A673 (cell line): Measurements from ENCODE around the gene MGARP. TPM values are rescaled to one million over a fixed set of nuclear protein-coding genes. Genes with fewer than 3 reads are reported as not detected.
"Not testable (repeated sequence)": the region's sequence is repeated elsewhere in the genome, so short reads cannot be mapped to it uniquely, and the experiment has no call there.

ENCODE experiments used
- BruUV-seq: library from RNA; stranded (reverse); fragments of 400-500 nt; replicated peaks from 2 replicates; lab custom pipeline; 2021; lab: Mats Ljungman, UMichigan
- CTCF ChIA-PET: fragments of 300-600 bp; sonication (Branson Sonifier 250); formaldehyde crosslinking; loops from one replicate; lab custom pipeline; 2022; ENCODE audit warnings: antibody characterized with exemption; lab: Charles Lee
- POLR2A ChIA-PET: fragments of 300-600 bp; sonication (Branson Sonifier 250); formaldehyde crosslinking; loops from one replicate; lab custom pipeline; 2022; ENCODE audit warnings: antibody characterized with exemption; ENCODE audit not compliant: low non-redundant PET; lab: Charles Lee
- DNase-seq: peaks from one replicate; pipeline ENCODE4 v3.0.0-alpha.2; 2015; ENCODE audit warnings: low spot score
- H3K27ac ChIP-seq: fragments of 200-600 bp; sonication (generic); 2 replicates; pipeline ENCODE4 v1.5.1; 2016; ENCODE audit warnings: mixed run types, low read depth, mild to moderate bottlenecking, mixed read lengths, antibody characterized with exemption, low read length; ENCODE audit not compliant: poor library complexity, severe bottlenecking
- H3K27me3 ChIP-seq: fragments of 200-600 bp; sonication (generic); replicated peaks from 2 replicates; pipeline ENCODE4 v1.6.1; 2017; ENCODE audit warnings: mixed run types, low read depth, mild to moderate bottlenecking, mixed read lengths, antibody characterized with exemption, low read length; ENCODE audit not compliant: insufficient read depth, poor library complexity
- H3K36me3 ChIP-seq: fragments of 200-600 bp; sonication (generic); 2 replicates; pipeline ENCODE4 v1.6.1; 2016; ENCODE audit warnings: mixed run types, mild to moderate bottlenecking, mixed read lengths, antibody characterized with exemption, low read length; ENCODE audit not compliant: insufficient read depth, poor library complexity, severe bottlenecking
- H3K4me1 ChIP-seq: fragments of 200-600 bp; sonication (generic); 2 replicates; pipeline ENCODE4 v1.6.1; 2017; ENCODE audit warnings: mixed run types, mild to moderate bottlenecking, mixed read lengths, antibody characterized with exemption, low read length; ENCODE audit not compliant: insufficient read depth, poor library complexity, severe bottlenecking
- H3K4me3 ChIP-seq: fragments of 200-600 bp; sonication (generic); 2 replicates; pipeline ENCODE4 v1.5.1; 2016; ENCODE audit warnings: low read depth, mixed run types, mild to moderate bottlenecking, mixed read lengths, low read length; ENCODE audit not compliant: poor library complexity, severe bottlenecking
- H3K9me3 ChIP-seq: fragments of 200-600 bp; sonication (generic); 2 replicates; pipeline ENCODE4 v1.6.1; 2016; ENCODE audit warnings: mixed run types, low read depth, mild to moderate bottlenecking, mixed read lengths, antibody characterized with exemption, low read length; ENCODE audit not compliant: poor library complexity, severe bottlenecking
- CTCF ChIP-seq: fragments of 300-800, 200-600 bp; sonication (generic); conservative IDR thresholded peaks from 2 replicates; pipeline ENCODE4 v1.5.1; 2017; ENCODE audit warnings: low read depth, mild to moderate bottlenecking, antibody characterized with exemption, low read length, moderate library complexity, mixed read lengths
- EZH2 ChIP-seq: fragments of 200-600 bp; sonication (generic); IDR thresholded peaks from 2 replicates; pipeline ENCODE4 v1.6.1; 2017; ENCODE audit warnings: borderline replicate concordance, low read depth, mild to moderate bottlenecking, mixed read lengths, antibody characterized with exemption, low read length; ENCODE audit not compliant: poor library complexity, severe bottlenecking
- intact Hi-C: fragments of 100-400 bp; cut with micrococcal nuclease; formaldehyde crosslinking; loops from one replicate; pipeline ENCODE4 v1.10.0; 2022; ENCODE audit not compliant: unreplicated experiment
- total RNA-seq: library from RNA; stranded (reverse); gene quantifications from 2 replicates; pipeline ENCODE4 v1.2.3, GENCODE V29; 2021

The MGARP gene
- total RNA-seq, 1 experiment from 2014 or later: 6.0 TPM

GRCh38 chr4:139315221-139315675 lies 35.2 kb upstream of the MGARP start:
- no peaks in the 10 kb centered on the region for H3K27me3 ChIP-seq
- no TSS peak for BruUV-seq
- intact Hi-C loops: no loop called here
- no peak for DNase-seq
- H3K27ac ChIP-seq: no peak overlapping the region
- H3K36me3 ChIP-seq: peaks cover 6% of the 10 kb centered on the region
- peaks cover 15% of the 10 kb centered on the region for H3K4me1 ChIP-seq
- H3K9me3 ChIP-seq: peaks cover 7% of the 10 kb centered on the region
- CTCF ChIA-PET: interaction anchor here (0.6 kb wide), 1 partner anchor 16 kb away, joined by 5 read pairs; no protein-coding TSS in a partner anchor
- POLR2A ChIA-PET: no interaction called here
- H3K4me3 ChIP-seq: no peak overlapping the region
- no peak for TF ChIP-seq EZH2
- TF ChIP-seq CTCF: no peak

GRCh38 chr4:139314047-139314800 lies 34.2 kb upstream of the MGARP start:
- ChIA-PET POLR2A (no interaction called here), CTCF (no interaction called here)
- intact Hi-C loops: no loop called here
- peaks cover 6% of the 10 kb centered on the region for H3K36me3 ChIP-seq
- H3K27ac ChIP-seq: no peak overlapping the region
- peaks cover 15% of the 10 kb centered on the region for H3K4me1 ChIP-seq
- no TSS peak for BruUV-seq
- H3K27me3 ChIP-seq: no peaks in the 10 kb centered on the region
- no peak for TF ChIP-seq EZH2
- TF ChIP-seq CTCF: no peak
- peaks cover 7% of the 10 kb centered on the region for H3K9me3 ChIP-seq
- no peak for DNase-seq
- no peak overlapping the region for H3K4me3 ChIP-seq

GRCh38 chr4:139313414-139313813 lies 33.4 kb upstream of the MGARP start:
- peaks cover 15% of the 10 kb centered on the region for H3K4me1 ChIP-seq
- BruUV-seq, DNase-seq, H3K27ac ChIP-seq, H3K36me3 ChIP-seq, CTCF ChIA-PET, H3K27me3 ChIP-seq, H3K9me3 ChIP-seq, intact Hi-C loops, POLR2A ChIA-PET, H3K4me3 ChIP-seq: not testable (repeated sequence)
